RWPE1 (cell line): ENCODE measurements around the gene MACF1.

Source experiments
- CTCF ChIA-PET: fragments of 350-600 bp; sonication (Branson Sonifier 250); formaldehyde crosslinking; extraction: SDS; loops from one replicate; lab custom pipeline; 2021; lab: Yijun Ruan, JAX
- POLR2A ChIA-PET: fragments of 400-600 bp; formaldehyde crosslinking; extraction: SDS; loops from one replicate; lab custom pipeline; 2020; ENCODE audit warnings: antibody characterized with exemption; ENCODE audit not compliant: low non-redundant PET; lab: Yijun Ruan, JAX
- DNase-seq: peaks from one replicate; pipeline ENCODE4 v3.0.0; 2012; ENCODE audit warnings: low spot score
- H3K27ac ChIP-seq: fragments of 450-650 bp; 2 replicates; pipeline ENCODE4 v1.5.1; 2017
- TF ChIP-seq, protein P1 (sequence below): fragments of 450-650 bp; conservative IDR thresholded peaks from 2 replicates; pipeline ENCODE4 v1.5.1; 2017; ENCODE audit warnings: low read depth, mild to moderate bottlenecking

The MACF1 gene

DNA sequence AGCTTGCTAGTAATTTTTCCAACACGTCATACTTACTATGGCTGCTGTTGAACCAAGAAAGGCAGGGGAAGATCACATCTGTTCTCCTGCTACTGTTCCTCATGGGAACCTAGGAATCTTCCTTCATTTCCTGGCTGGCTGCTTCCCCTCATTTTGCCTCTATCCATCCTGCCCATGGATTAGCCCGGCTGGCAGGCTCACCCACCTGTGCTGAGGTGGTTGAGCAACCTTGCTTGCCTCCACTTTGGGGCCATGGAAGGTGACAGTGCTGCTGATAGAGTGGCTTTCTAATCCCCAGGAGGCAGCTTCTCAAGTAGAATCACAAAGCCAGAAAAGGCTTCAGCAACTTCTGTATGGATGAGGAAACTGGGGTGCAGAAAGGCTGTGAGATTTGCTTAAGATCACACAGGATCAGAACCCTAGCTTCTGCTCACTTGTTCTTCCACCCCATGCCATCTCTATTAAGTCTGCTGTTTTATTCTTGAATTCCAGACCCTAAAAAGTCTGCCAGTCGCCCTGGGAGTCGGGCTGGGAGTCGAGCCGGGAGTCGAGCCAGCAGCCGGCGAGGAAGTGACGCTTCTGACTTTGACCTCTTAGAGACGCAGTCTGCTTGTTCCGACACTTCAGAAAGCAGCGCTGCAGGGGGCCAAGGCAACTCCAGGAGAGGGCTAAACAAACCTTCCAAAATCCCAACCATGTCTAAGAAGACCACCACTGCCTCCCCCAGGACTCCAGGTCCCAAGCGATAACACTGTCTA lies 280.7 kb downstream of the MACF1 start:
- TF ChIP-seq, protein P1, sequence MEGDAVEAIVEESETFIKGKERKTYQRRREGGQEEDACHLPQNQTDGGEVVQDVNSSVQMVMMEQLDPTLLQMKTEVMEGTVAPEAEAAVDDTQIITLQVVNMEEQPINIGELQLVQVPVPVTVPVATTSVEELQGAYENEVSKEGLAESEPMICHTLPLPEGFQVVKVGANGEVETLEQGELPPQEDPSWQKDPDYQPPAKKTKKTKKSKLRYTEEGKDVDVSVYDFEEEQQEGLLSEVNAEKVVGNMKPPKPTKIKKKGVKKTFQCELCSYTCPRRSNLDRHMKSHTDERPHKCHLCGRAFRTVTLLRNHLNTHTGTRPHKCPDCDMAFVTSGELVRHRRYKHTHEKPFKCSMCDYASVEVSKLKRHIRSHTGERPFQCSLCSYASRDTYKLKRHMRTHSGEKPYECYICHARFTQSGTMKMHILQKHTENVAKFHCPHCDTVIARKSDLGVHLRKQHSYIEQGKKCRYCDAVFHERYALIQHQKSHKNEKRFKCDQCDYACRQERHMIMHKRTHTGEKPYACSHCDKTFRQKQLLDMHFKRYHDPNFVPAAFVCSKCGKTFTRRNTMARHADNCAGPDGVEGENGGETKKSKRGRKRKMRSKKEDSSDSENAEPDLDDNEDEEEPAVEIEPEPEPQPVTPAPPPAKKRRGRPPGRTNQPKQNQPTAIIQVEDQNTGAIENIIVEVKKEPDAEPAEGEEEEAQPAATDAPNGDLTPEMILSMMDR, result no peak
- ChIA-PET POLR2A (no interaction called here), CTCF (interaction anchor here (0.6 kb wide), 1 partner anchor 628 kb away, joined by 3 read pairs; no protein-coding TSS in a partner anchor)
- H3K27ac ChIP-seq, result no peak overlapping the region
- DNase-seq, result no peak

DNA sequence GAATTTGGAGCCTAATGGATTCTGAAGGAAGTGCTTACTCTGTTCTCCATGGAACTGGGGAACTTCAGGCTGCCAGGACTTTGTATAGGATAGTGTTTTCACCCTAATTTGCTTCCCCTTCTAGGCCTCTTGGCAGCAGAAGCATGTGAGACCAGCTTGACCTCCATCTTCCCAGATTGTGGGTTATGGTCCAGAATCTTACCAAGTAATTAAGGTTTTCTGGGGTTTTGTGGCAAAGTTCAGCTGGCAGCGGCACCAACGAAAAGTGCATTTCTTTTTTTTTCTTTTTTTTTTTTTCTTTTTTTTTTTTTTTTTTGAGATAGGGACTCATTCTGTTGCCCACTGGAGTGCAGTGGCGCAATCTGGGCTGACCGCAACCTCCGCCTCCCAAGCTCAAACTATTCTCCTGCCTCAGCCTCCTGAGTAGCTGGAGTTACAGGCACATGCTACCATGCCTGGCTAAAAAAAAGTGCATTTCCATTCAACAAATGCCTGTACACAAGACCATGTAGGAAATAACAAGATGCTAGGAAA lies 283.6 kb downstream of the MACF1 start:
- ChIA-PET CTCF (interaction anchor here (0.7 kb wide), 1 partner anchor 484 kb away, joined by 7 read pairs; no protein-coding TSS in a partner anchor), POLR2A (no interaction called here)
- TF ChIP-seq, protein P1, result no peak
- H3K27ac ChIP-seq, result no peak overlapping the region
- DNase-seq, result no peak

DNA sequence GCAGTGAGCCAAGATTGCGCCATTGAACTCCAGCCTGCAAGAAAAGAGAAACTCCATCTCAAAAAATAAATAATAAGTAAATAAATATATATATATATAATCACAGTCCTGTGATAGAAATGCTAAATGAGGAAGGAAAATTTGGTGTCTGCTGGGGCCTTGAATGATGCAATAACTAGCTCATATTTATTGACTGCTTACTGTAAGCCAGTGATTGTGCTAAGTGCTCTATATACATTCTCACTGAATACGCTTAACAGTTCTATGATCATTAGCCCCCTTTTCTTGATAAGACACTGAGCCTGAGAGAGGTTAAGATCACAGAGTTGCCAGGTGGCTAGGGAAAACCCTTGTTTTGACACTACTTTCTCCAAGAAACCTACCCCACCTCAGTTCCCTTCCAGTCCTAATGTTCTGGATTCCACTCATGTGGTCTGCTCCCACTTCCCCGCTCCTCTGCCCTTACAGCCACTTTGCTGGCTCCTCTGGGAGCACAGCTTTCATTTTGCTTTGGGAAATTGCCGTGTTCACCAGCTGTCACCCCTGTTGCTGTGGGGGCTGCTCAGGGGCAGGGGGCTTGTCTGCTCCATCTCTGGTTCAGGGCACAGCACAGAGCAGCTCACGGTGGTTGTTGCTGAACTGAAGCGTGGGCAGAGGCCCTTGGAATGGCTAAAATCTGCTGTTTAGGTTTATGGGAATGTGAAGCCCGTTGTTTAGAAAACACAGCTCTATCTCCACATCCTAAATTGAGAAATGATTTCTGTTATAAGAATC lies 284.5 kb downstream of the MACF1 start:
- ChIA-PET POLR2A (no interaction called here), CTCF (interaction anchor here (0.7 to 1.4 kb wide), 3 partner anchors 50 to 483 kb away, joined by 5 to 7 read pairs (median 6); no protein-coding TSS in a partner anchor)
- TF ChIP-seq, protein P1, result no peak
- H3K27ac ChIP-seq, result peak overlapping the region; percentile 46
- DNase-seq, result no peak

DNA sequence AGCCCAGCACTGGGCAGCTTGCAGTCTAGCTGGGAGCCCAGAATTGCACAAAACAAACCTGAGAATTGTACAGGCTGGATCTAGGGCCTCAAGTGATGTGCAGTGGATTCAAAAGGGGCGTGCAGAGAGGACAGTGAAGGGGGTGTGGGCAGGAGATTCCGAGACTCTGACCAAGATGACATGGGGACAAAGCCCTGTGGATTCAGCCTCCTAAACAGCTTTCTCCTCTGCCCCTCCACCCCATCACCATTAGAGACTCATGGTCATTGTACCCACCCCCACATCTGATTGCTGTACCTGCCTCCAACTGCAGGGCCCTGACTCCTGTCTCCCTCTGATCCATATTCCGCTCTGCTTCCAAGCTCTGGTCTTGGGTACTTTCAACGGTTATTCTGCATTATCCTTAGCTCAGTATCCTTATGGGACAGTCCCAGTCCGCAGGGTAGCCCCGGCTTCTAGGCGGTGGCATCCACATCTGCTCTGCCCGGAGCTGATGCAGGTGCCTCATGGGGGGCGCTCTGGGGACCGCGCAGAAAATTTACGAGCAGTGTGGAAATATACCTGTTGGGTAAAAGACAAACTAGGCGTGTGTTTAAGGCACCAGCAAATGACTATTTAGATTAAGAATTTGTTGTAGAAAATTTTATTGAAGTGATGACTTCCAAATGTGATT lies 285.2 kb downstream of the MACF1 start:
- ChIA-PET CTCF (interaction anchor here (0.9 to 1.4 kb wide), 2 partner anchors 49 to 392 kb away, joined by 5 to 6 read pairs; no protein-coding TSS in a partner anchor), POLR2A (no interaction called here)
- TF ChIP-seq, protein P1, result no peak
- peak overlapping the region; percentile 46 for H3K27ac ChIP-seq
- no peak for DNase-seq

DNA sequence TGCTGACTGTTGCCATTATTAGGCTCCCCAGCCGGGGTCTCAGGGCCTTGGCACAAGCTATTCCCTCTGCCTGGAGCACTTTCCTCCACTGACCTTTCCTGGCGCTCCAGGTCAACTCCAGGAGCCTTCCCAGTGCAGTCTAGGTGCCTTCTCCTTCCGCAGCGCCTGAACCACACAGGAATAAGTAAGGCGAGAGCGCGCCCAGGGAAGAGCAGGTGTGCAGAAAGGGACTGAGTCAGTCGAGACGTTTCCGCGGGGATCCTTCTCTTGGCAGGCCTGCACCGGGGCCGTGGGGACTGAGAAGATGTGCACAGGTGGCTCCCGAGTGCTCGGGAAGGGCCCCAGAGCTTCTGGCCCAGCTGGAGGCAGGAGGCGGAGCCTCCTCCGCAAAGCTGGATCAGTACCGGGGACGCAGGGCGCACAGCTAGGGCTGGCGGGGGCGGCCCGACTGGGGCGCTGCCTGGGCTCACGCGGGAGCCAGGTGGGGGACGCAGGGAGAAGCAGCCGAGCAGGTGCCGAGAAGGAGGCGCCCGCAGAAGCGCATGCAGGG lies 286.2 kb downstream of the MACF1 start:
- ChIA-PET CTCF (no interaction called here), POLR2A (no interaction called here)
- DNase-seq, result no peak
- no peak overlapping the region for H3K27ac ChIP-seq
- TF ChIP-seq, protein P1, result no peak
